ENCODE results near the gene USPL1.
A peak's percentile ranks its signal among the peaks of the same experiment; 100 is the strongest.

USPL1 gene

GRCh38 chr13:30692113-30692512 is 74.4 kb downstream of the USPL1 start:
- no peak overlapping the region for H3K4me3 ChIP-seq (ENCODE audit: low read depth, low read length)
- no peak for DNase-seq
- H3K27me3 ChIP-seq (replicated peaks): no peaks in the 10 kb centered on the region
- no peaks in the 10 kb centered on the region for H3K36me3 ChIP-seq (replicated peaks)
- in situ Hi-C loops (cut with HindIII; ENCODE audit: low pct_ligation_motif_present, low sequenced_read_pairs): no loop called here
- TF ChIP-seq CTCF (IDR thresholded peaks at IDR 0.05; ENCODE audit: low read depth, low read length, missing control alignments): no peak
- H3K27ac ChIP-seq: no peak overlapping the region

GRCh38 chr13:30696278-30697176 is 78.8 kb downstream of the USPL1 start:
- H3K27ac ChIP-seq: no peak overlapping the region
- no peaks in the 10 kb centered on the region for H3K36me3 ChIP-seq (replicated peaks)
- H3K27me3 ChIP-seq (replicated peaks): no peaks in the 10 kb centered on the region
- DNase-seq: no peak
- no peak overlapping the region for H3K4me3 ChIP-seq (ENCODE audit: low read depth, low read length)
- in situ Hi-C loops (cut with HindIII; ENCODE audit: low pct_ligation_motif_present, low sequenced_read_pairs): no loop called here
- TF ChIP-seq CTCF (IDR thresholded peaks at IDR 0.05; ENCODE audit: low read depth, low read length, missing control alignments): no peak

GRCh38 chr13:30697177-30697953 is 79.6 kb downstream of the USPL1 start:
- in situ Hi-C loops (cut with HindIII; ENCODE audit: low pct_ligation_motif_present, low sequenced_read_pairs): no loop called here
- H3K4me3 ChIP-seq (ENCODE audit: low read depth, low read length): no peak overlapping the region
- DNase-seq: no peak
- TF ChIP-seq CTCF (IDR thresholded peaks at IDR 0.05; ENCODE audit: low read depth, low read length, missing control alignments): no peak
- no peaks in the 10 kb centered on the region for H3K27me3 ChIP-seq (replicated peaks)
- H3K36me3 ChIP-seq (replicated peaks): no peaks in the 10 kb centered on the region
- H3K27ac ChIP-seq: peak overlapping the region; percentile 78

GRCh38 chr13:30697996-30698401 is 80.3 kb downstream of the USPL1 start:
- peak overlapping the region; percentile 78 for H3K27ac ChIP-seq
- DNase-seq: peak; percentile 81
- no peaks in the 10 kb centered on the region for H3K36me3 ChIP-seq (replicated peaks)
- no peaks in the 10 kb centered on the region for H3K27me3 ChIP-seq (replicated peaks)
- no peak overlapping the region for H3K4me3 ChIP-seq (ENCODE audit: low read depth, low read length)
- in situ Hi-C loops (cut with HindIII; ENCODE audit: low pct_ligation_motif_present, low sequenced_read_pairs): no loop called here
- TF ChIP-seq CTCF (IDR thresholded peaks at IDR 0.05; ENCODE audit: low read depth, low read length, missing control alignments): no peak

- Histone ChIP-seq H3K27ac (peak overlapping the region; percentile 78), H3K36me3 (replicated peaks) (no peaks in the 10 kb centered on the region), H3K4me3 (ENCODE audit: low read depth, low read length) (no peak overlapping the region), H3K27me3 (replicated peaks) (no peaks in the 10 kb centered on the region)
- no peak for DNase-seq
- in situ Hi-C loops (cut with HindIII; ENCODE audit: low pct_ligation_motif_present, low sequenced_read_pairs): no loop called here
- TF ChIP-seq CTCF (IDR thresholded peaks at IDR 0.05; ENCODE audit: low read depth, low read length, missing control alignments): no peak
Observed at GRCh38 chr13:30698488-30699005, 80.8 kb downstream of the USPL1 start.

All from brain microvascular endothelial cell (primary cell).